Gastroesophageal sphincter (tissue), 3 donors: ENCODE results near the gene ZNF335.
"Not testable (repeated sequence)": the region's sequence is repeated elsewhere in the genome, so short reads cannot be mapped to it uniquely, and the experiment has no call there.

Experiments used
- POLR2AphosphoS5 ChIP-seq: sonication (generic); formaldehyde crosslinking; IDR thresholded peaks from one replicate; pipeline ENCODE4 v1.6.1; 2017; ENCODE audit warnings: antibody characterized with exemption
- TF ChIP-seq, protein P1 (sequence below), 4 experiments: fragments of 200-600 bp in 2 of 4; fragments of 450-650 bp in 2 of 4; sonication (generic) in 1 of 4; IDR thresholded peaks; one replicate each; pipeline ENCODE4 v1.5.1; 2017 to 2019; ENCODE audit warnings: antibody characterized with exemption in 4 of 4, mild to moderate bottlenecking in 2 of 4, moderate library complexity in 2 of 4

- TF ChIP-seq, protein P1, sequence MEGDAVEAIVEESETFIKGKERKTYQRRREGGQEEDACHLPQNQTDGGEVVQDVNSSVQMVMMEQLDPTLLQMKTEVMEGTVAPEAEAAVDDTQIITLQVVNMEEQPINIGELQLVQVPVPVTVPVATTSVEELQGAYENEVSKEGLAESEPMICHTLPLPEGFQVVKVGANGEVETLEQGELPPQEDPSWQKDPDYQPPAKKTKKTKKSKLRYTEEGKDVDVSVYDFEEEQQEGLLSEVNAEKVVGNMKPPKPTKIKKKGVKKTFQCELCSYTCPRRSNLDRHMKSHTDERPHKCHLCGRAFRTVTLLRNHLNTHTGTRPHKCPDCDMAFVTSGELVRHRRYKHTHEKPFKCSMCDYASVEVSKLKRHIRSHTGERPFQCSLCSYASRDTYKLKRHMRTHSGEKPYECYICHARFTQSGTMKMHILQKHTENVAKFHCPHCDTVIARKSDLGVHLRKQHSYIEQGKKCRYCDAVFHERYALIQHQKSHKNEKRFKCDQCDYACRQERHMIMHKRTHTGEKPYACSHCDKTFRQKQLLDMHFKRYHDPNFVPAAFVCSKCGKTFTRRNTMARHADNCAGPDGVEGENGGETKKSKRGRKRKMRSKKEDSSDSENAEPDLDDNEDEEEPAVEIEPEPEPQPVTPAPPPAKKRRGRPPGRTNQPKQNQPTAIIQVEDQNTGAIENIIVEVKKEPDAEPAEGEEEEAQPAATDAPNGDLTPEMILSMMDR (IDR thresholded peaks at IDR 0.05) = not testable (repeated sequence)
- TF ChIP-seq POLR2AphosphoS5 = not testable (repeated sequence)
Measured at GRCh38 chr20:45995495-45996097, 23.6 kb upstream of the ZNF335 start.
